NCI-H526 treated with DMSO at 0.1 percent for 48 hours (cell line): Measurements from ENCODE around the gene RASGRF2.
A peak's percentile ranks its signal among the peaks of the same experiment; 100 is the strongest.

Source experiments
- DNase-seq: peaks from one replicate; lab custom pipeline; 2025; lab: John Stamatoyannopoulos, UW

Gene RASGRF2

DNA sequence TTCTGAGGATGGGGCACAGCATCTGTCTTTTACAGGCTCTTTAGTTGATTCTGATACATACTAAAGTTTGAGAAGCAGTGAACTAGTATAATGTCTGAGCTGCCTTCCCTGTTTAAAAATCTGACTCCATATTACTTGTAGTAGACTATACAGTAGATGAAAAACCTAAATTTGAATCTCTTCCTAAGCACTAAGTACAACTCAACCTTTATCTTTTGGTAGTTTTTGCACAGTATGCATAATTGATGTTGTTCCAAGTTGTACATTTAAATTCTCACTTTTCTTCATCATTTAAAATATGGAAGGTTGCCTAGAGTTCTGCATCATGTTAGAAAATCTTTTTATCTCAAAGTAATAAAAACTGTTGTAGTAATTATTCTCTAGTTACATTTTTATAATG lies 174.4 kb downstream of the RASGRF2 start:
- no peak for DNase-seq

DNA sequence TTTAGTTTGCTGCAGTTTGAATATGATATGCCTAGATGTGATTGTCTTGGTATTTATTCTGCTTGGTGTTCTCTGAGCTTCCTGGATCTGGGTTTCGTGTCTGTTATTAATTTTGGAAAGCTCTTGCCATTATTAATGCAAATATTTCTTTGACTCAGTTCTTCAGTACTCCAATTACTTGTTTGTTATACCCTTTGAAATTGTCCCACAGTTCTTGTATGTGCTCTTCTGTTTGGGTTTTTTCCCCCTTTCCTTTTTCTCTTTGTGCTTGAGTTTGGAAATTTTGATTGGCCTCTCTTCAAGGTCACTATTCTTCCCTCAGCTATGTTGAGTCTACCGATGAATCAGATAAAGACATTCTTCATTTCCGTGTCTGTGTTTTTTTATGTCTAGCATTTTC lies 176.4 kb downstream of the RASGRF2 start:
- no peak for DNase-seq

DNA sequence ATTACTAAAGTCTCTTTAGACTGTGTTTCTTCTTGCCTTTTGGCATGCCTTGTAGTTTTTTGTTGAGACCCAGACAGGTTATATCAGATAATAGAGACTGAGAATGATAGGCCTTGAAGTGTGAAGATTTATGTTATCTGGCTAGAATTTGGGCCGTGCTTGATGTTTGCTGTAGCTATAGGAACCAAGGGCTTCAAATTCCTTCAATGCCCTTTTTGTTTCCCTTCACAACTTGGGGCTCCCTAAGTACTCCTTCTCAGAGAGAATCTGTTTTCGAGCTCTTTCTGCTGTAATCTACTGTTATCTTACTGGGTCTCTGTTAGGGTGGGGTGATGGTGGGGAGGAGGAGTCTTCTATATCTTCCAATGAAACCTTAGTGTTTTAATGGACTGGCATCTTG lies 177.7 kb downstream of the RASGRF2 start:
- no peak for DNase-seq

DNA sequence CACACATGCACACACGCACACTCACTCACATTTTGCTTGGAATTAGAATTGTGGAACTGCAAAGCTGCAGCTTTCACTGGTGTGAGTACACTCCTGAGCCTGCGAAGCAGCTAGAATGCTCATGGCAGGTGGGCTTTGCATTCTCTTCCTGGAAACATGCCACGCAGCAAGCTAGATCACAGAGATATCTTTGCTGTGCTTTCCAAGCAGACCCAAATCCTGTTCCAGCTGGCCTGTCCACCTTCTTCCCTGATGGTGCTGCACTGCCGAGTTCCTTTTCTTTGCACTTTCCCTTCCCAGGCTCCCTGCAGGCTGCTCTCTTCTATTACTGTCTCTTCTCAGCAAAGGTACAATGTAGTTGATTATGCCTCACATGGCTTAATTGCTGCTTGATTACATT lies 180.3 kb downstream of the RASGRF2 start:
- DNase-seq, result no peak

DNA sequence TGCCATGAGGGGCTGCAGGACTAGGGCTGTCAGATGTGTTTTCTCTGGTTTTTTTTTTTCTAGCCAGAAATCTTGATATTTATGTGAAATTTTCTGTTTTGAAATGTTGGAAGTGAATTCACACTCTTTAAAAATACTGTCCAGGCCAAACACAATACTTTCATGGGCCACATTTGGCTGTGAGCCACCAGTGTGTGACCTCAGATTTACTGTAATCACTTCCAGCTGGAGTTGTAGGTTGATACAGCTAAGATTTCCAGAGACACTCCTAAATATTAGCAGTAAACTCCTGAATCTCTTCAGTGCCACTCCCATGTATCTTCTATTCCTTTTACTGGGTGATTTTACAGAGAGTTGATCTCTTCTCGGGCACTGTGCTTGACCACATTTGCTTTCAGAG lies 180.8 kb downstream of the RASGRF2 start:
- DNase-seq, result no peak

DNA sequence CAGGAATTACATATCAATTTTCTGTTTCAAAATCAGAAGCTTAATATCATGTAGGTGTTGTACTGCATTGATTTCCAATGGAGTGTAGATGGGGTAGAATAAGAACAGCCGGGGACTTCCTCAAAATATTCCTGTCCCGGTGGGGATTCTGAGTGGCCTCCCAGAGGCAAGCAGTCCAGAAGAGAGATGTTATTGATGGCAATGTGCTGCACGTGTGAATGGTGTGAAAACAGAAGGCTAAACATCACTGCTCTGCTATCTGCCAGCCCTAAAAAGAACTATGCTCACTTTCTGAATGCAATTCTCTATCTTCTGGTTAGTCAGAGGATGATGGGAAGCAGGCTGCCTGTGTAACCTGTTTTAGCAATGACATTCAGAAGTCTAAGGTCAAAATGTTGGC lies 181.9 kb downstream of the RASGRF2 start:
- DNase-seq, result no peak

DNA sequence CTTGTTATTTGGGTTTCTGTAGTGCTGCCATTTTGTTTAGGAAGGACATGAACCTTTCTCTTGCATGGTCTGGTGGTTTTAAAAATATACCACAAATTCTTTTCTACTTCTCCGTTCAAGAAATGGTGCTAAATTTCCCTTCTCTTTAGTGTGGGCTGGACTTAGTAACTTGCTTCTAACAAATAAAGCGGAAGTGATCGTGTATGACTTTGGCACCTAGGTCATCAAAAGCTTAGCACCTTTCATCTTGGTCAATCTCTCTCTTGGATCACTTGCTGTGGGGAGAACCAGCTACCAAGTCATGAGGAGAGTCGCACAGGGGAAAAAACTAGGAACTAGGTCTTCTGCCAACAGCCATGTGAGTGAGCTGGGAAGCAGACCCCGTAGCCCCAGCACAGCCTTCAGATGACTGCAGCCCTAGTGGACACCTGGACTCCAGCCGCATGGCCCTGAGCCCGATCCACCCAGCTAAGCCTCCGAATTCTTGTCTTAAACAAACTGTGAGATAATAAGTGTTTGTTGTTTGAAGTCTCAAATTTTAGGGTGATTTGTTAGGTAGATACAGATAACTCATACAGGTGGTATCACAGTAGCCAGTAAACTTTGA lies 185.3 kb downstream of the RASGRF2 start:
- DNase-seq, result no peak

DNA sequence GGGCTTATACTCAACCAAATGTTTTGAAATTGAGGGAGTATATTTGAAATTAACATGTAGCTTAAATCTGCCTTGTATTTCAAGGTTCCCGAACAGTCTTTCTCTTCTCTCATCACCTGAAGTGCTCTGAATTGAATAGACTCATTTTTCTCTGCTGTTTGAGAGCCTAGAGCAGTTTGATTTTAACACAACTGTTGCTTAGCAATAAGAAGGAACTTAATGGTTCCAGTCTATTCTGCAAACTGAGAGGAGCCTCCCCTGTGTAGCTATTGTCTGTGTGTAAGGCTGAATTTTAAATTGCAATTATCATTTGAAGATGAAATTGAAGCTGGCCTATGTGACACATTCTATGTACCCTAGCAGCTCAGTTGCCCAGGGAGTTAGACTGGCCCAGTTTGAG lies 185.9 kb downstream of the RASGRF2 start:
- no peak for DNase-seq

DNA sequence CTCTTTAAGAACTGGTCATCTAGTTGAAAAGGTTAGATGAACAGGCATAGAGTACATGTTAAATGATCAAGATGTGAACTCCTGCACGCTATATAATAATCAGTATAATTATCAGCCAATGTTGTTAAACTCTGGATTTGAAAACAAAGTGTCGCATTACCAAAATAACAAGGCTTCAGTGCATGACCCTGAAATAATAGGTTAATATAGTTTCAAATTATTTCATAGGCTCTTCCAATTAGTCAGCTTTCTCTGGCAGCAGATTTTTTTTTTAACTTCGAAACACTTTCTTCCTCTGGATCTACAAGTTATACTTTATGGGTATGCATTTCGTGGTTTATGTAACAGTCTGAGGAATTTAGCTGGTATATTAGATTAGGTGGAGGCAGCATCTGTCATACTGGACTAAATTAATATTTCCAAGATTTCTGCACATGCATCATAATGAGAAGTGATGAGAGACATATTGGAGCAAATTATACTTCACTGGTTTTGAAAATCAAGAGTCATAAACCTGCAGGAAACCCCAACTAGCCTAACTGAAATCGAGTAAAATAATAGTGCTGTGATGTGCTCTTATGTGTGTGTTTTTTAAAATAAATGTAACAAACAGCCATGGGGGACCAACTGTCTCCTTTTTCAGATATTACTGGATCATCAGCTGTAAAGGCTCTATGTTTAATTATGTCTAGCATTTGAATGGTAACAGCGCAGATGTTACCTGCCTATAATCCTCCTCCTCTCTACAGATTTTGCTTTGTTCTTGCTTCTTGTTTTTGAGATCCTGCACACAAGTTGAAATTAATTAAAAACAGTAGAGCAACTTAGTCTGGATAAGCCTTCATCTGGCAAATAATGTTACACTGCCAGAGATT lies 187.1 kb downstream of the RASGRF2 start:
- DNase-seq, result no peak

DNA sequence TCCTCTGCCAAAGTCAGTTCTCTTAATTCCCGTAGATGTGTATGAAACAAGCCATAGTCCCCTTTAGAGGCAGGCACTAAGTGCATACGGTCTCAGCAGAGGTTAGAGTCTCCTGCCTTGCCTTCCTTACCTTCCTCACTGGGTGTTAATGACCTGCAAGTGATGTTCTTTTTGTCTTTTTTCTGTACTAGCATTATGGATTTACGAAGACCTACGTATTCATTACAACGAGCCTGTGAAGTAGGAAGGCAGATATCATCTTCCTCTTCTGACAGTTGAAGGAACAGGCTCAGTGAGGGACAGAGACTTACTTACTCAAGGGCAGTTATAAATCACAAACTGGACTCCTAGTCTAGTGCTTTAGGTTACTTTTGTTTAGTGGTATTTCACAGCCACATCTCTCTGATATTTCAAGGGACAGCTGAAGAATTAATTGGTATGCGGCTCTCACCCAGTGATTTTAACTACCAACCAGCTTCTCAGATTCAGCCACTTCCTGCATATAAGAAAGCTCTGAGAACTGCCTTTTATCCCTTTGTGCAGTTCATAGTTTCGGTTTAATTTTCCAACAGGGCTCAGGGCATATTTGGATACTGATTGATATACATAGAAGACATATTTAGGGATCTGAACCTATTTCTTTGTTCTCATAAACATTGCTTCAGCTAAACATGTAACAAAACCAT lies 187.9 kb downstream of the RASGRF2 start:
- no peak for DNase-seq

DNA sequence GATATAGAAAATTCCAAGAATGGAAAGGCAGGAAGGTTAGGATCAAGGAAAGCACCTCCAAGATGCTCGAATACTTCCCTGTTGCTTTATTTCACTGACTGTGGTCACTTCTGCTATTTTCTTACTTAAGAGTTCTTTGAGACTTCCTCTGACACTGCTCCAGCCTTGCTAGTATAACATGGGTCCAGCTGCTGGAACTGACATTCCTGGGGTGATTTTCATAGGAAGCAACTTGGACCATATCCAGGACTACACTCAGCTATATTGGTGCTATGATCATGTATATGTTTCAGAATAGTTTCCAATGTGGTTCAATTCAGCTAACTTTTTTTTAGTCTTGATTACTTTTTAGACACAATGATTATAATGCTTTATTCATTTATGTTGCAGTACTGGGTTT lies 191.4 kb downstream of the RASGRF2 start:
- DNase-seq, result no peak

DNA sequence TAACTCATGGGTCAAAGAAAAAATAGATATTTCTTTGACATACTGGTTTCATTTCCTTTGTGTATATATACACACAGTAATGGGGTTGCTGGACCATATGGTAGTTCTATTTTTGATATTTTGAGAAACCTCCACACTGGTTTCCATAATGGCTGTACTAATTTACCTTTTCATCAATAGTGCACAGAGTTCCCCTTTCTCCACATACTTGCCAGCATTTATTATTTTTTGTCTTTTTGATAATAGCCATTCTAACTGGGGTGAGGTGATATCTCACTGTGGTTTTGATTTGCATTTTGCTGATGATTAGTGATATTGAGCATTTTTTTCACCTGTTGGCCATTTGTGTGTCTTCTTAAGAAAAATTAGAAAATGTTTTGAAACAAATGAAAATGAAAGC lies 194.6 kb downstream of the RASGRF2 start:
- no peak for DNase-seq

DNA sequence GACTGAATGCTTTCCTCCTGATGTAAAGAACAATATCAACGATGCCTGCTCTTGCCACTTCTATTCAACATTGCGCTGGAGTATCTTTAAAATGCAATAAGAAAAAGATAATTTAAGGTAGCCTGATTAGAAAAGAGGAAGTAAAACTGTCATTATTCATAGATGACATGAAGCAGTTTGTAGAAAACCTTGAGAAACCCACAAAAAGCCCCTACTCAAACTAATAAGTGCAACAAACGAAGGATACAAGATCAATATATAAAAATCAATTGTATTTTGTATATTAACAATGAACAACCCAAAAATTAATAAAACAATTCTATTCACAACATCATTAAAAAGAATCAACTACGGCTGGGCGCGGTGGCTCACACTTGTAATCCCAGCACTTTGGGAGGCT lies 196.6 kb downstream of the RASGRF2 start:
- no peak for DNase-seq

DNA sequence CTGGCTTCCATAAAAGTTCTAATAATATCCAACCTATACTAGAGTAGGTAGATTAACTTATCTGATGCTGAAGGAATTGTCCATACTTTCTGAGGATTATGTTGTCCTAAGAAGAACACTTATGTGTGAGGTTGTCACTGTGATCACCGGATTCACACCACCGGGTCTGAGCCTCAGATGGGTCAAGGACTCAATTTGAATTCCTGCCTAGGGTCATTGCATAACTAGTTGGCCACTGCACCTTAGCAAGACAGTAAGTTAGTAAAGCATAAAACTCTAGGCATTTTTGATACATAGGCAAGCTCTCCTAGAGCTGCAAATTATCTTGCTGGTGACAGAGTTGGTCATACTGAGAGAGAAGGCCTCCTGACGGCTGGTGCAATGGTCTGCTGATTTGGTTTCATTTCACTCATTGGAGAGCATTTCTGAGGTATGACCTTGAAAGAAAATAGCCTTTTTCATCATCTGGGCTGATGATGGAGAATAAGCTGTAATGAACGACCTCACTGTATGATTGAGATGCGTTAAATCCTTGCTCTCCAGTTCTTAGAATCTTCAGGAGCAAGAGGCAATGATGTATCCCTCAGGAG lies 200.9 kb downstream of the RASGRF2 start:
- DNase-seq, result no peak

DNA sequence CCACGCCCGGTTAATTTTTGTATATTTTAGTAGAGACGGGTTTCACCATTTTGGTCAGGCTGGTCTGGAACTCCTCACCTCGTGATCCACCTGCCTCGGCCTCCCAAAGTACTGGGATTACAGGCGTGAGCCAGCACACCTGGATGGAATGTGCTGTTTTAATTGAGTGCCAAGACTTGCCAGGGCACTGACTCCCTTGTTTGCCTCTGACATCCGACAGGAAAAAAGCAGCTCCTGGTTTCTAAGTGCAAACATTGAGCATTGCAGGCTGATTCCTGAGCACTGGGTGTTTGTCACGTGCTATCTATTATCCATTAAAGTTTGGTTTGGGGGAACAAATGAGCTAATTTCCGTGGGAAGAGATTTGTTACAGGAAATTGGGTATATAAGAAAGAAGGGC lies 202.3 kb downstream of the RASGRF2 start:
- no peak for DNase-seq

DNA sequence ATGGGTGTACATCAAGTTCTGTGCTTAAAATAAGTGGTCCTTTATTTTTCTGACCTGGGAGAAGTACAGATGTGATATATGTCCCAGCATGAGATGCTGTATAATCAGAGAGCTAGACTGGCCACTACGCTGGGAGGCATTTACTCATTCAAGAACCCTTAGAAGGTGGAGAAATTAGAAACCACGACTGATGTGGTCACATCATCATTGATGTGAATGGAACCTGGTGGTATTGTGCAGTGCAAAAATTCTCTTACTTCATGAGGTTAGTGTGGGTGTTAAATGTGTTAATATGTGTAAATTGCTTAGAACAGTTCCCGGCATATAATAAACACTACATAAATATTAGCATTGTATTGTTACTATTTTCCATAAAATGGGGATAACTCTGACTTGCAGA lies 203.5 kb downstream of the RASGRF2 start:
- DNase-seq, result no peak

DNA sequence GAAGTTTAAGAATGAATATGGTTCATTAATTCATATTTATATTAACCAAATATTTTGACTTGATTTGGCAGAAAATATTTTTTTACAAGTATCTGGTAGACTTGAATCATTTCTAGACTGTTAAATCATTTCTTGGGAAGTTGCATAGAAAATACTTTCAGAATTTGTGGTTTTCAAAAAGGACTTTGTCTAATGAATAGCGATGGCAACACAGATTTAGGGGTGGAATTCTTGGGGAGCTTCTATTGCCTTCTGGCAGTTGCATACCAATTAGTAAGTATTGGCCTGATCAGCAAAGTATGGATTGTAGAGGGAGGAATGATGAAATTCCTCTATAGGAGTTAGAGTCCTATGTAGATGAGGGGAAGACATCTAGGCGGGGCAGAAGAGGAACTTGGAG lies 204.3 kb downstream of the RASGRF2 start:
- DNase-seq, result no peak

DNA sequence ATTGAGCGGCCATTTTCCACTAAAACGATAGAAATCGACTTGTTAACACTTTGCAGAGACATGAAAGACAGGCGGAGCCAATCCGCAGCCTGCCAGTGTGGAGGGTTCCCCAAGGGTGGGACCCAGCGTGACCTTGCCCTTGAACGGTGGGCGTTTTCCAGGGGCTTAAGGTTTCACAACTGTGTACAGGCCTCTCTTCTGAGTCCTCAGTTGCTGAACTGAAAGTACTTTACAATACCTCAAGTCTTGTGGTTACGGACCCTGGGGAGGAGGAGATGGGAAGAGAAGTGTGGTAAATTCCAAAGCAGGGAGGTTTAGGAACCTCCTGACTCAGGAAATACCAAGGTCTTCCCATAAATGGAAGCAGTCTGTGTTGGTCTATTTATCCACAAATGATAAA lies 204.8 kb downstream of the RASGRF2 start:
- DNase-seq, result no peak

DNA sequence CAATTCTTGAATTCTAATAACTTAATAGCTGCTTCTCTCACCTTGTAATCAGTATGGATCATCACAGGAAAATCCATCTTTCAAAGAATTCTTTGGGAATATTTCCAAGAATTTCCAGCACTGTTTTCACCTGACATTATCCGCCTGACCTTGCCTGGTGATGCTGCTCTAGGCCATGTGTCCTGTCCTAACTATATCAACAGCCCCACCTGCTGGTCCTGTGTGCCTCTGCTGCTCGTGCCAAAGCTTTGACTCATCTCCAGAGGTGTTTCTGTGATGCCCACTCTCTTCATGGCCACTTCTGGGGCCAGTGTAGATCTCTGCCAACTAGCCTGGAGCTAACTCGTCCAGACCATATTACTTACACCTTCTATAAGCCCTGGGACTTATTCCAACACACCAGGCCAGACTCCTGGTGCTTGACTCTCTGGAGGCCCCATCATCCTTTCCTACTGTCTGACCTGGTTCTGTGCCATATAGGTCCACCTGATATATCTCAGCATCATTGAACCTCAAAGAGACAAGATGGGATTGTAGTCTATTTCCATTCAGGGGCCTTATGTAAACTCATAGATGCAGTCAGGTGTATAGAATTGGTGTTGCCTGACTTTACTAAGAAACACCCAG lies 205.4 kb downstream of the RASGRF2 start:
- DNase-seq, result peak; percentile 2

DNA sequence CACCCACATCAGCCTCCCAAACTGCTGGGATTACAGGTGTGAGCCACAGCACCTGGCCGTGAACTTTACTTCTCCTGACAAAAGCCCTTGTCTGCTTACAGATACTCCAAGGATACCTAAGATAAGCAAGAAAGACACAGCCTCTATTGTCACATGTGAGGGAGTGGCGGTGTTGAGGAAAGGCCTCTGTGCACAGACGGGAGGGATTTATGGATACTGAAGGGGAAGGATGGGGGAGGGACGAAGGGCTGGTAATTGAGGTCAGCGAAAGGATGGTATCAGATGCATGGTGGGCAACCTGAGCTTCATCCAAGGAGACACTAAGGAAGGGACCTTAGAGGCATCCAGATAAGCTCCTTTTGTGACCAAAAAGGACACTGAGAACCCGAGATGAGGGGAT lies 206.3 kb downstream of the RASGRF2 start:
- no peak for DNase-seq

DNA sequence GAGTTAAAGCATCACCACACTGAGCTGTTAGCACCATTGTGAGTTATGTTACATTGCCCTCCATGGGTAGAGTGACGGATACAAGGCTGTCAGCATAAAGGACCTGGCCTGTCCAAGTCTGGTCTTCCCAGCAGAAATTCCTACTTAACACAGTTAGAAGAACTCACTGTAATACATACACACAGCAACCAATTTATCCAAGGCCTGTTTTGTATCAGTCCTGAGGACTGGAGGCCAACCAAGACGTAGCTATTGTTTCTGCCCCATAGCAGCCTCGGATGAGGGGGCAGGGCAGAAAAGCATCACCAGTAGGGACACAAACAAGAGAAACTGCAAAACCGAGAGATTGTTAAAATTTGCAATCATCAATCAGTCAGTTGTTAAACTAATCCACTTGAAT lies 206.9 kb downstream of the RASGRF2 start:
- DNase-seq, result no peak

DNA sequence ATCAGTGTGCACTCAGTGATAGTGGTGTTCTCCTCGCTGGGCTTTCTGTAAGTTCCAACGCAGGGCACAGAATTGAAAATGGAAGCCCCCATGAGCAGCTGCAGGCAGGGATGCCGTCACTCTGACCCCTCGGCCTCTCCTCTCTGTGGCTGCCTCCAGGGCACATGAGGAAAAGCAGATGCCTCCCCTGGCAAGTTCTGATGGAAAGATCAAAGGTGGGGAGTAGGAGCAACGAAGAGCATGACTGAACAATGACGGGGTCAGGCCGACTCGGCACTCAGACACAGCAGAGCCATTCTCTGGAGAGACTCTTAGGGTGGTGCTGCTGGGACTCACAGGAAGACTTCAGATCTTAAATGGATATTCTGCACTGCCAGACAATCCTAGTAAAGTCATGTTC lies 207.4 kb downstream of the RASGRF2 start:
- no peak for DNase-seq
